GM23338 (cell line): ENCODE results near the gene TMA7B. TPM values are rescaled to one million over a fixed set of nuclear protein-coding genes. Genes with fewer than 3 reads are reported as not detected.

ENCODE experiments used
- ATAC-seq: fragments of 200-7000 bp; cut with Tn5 transposase; 3 replicates; pipeline ENCODE4 v1.9.1; 2020
- DNase-seq: peaks from one replicate; pipeline ENCODE4 v3.0.0-alpha.2; 2015; ENCODE audit warnings: low spot score
- H2AFZ ChIP-seq: fragments of 200-600 bp; sonication (generic); 2 replicates; pipeline ENCODE4 v1.8.0; 2016; ENCODE audit warnings: antibody characterized with exemption, mild to moderate bottlenecking, moderate library complexity
- H3F3A ChIP-seq: fragments of 200-600 bp; sonication (generic); replicated peaks from 2 replicates; pipeline ENCODE4 v1.8.0; 2017; ENCODE audit warnings: antibody characterized with exemption, mixed run types, low read depth
- H3K27ac ChIP-seq: fragments of 200-600 bp; sonication (generic); 2 replicates; pipeline ENCODE4 v1.6.1; 2016; ENCODE audit warnings: low read depth
- H3K27me3 ChIP-seq: fragments of 200-600 bp; sonication (generic); 2 replicates; pipeline ENCODE4 v1.8.0; 2016; ENCODE audit warnings: mild to moderate bottlenecking, mixed run types, moderate library complexity; ENCODE audit not compliant: insufficient read depth
- H3K36me3 ChIP-seq: fragments of 200-600 bp; sonication (generic); 2 replicates; pipeline ENCODE4 v1.8.0; 2016; ENCODE audit warnings: mild to moderate bottlenecking; ENCODE audit not compliant: insufficient read depth
- H3K4me1 ChIP-seq: fragments of 200-600 bp; sonication (generic); 2 replicates; pipeline ENCODE4 v1.8.0; 2016; ENCODE audit warnings: mild to moderate bottlenecking, moderate library complexity; ENCODE audit not compliant: insufficient read depth
- H3K4me2 ChIP-seq: fragments of 200-600 bp; sonication (generic); 2 replicates; pipeline ENCODE4 v1.7.1; 2017; ENCODE audit warnings: mixed run types
- H3K4me3 ChIP-seq: fragments of 200-600 bp; sonication (generic); 2 replicates; pipeline ENCODE4 v1.6.1; 2016; ENCODE audit warnings: mixed run types
- H3K79me2 ChIP-seq: fragments of 200-600 bp; sonication (generic); replicated peaks from 2 replicates; pipeline ENCODE4 v1.8.0; 2017; ENCODE audit warnings: mild to moderate bottlenecking; ENCODE audit not compliant: insufficient read depth
- H3K9me2 ChIP-seq: fragments of 200-600 bp; sonication (generic); 2 replicates; pipeline ENCODE4 v1.8.0; 2017; ENCODE audit not compliant: insufficient read depth
- H4K20me1 ChIP-seq: fragments of 200-600 bp; sonication (generic); replicated peaks from 2 replicates; pipeline ENCODE4 v1.8.0; 2017; ENCODE audit warnings: mild to moderate bottlenecking; ENCODE audit not compliant: insufficient read depth
- H3K27ac Mint-ChIP-seq: 2 replicates; pipeline ENCODE4 v1.8.0; 2020; ENCODE audit warnings: inconsistent platforms, mild to moderate bottlenecking, moderate library complexity, mixed read lengths
- H3K27me3 Mint-ChIP-seq: 3 replicates; pipeline ENCODE4 v1.8.0; 2022; ENCODE audit warnings: low read depth, mild to moderate bottlenecking, moderate library complexity, mixed read lengths, inconsistent platforms; ENCODE audit not compliant: insufficient read depth, poor library complexity
- H3K36me3 Mint-ChIP-seq: 3 replicates; pipeline ENCODE4 v1.8.0; 2021; ENCODE audit warnings: low read depth, mild to moderate bottlenecking, inconsistent platforms, moderate library complexity, mixed read lengths
- H3K4me1 Mint-ChIP-seq: 3 replicates; pipeline ENCODE4 v1.8.0; 2020; ENCODE audit warnings: mild to moderate bottlenecking, inconsistent platforms, mixed read lengths
- H3K4me3 Mint-ChIP-seq: 3 replicates; pipeline ENCODE4 v1.8.0; 2021; ENCODE audit warnings: moderate library complexity, mild to moderate bottlenecking, inconsistent platforms, mixed read lengths
- H3K9me3 Mint-ChIP-seq: 3 replicates; pipeline ENCODE4 v1.8.0; 2020; ENCODE audit warnings: moderate library complexity, mild to moderate bottlenecking, inconsistent platforms, mixed read lengths
- CREB1 ChIP-seq: fragments of 250-450 bp; sonication (Bioruptor Pico); IDR thresholded peaks from 2 replicates; pipeline ENCODE4 v1.5.0; 2020; ENCODE audit warnings: low read depth, mild to moderate bottlenecking, moderate library complexity
- EZH2 ChIP-seq: fragments of 200-600 bp; sonication (generic); IDR thresholded peaks from one replicate; pipeline ENCODE4 v1.8.0; 2017; ENCODE audit warnings: antibody characterized with exemption, mild to moderate bottlenecking, low read depth; ENCODE audit not compliant: unreplicated experiment
- EZH2phosphoT487 ChIP-seq: fragments of 200-600 bp; sonication (generic); IDR thresholded peaks from one replicate; pipeline ENCODE4 v1.8.1; 2018; ENCODE audit warnings: antibody characterized with exemption; ENCODE audit not compliant: unreplicated experiment
- JUNB ChIP-seq: IDR thresholded peaks from one replicate; pipeline ENCODE4 v1.6.1; 2016; ENCODE audit warnings: antibody characterized with exemption; ENCODE audit not compliant: unreplicated experiment
- NANOG ChIP-seq: IDR thresholded peaks from 2 replicates; pipeline ENCODE4 v1.6.1; 2016; ENCODE audit warnings: antibody characterized with exemption, borderline replicate concordance
- POLR2AphosphoS5 ChIP-seq: IDR thresholded peaks from 2 replicates; pipeline ENCODE4 v1.6.1; 2016; ENCODE audit warnings: antibody characterized with exemption, low read depth
- STAT1 ChIP-seq: IDR thresholded peaks from one replicate; pipeline ENCODE4 v1.6.1; 2016; ENCODE audit warnings: antibody characterized with exemption; ENCODE audit not compliant: unreplicated experiment
- ZNF114 ChIP-seq: fragments of 250-450 bp; sonication (Bioruptor Pico); IDR thresholded peaks from 2 replicates; pipeline ENCODE4 v1.5.0; 2020; ENCODE audit warnings: mild to moderate bottlenecking, moderate library complexity
- ZNF331 ChIP-seq: fragments of 250-450 bp; sonication (Bioruptor Pico); IDR thresholded peaks from 2 replicates; pipeline ENCODE4 v1.5.0; 2020; ENCODE audit warnings: low read depth, mild to moderate bottlenecking, moderate library complexity
- polyA plus RNA-seq: library from polyadenylated mRNA; unstranded; fragments of >200 nt; fragmentation: Nextera tagmentation; extraction: Ambion mirVana; gene quantifications from 2 replicates; pipeline ENCODE4 v1.2.1, GENCODE V29; 2016
- total RNA-seq: library from RNA; depleted of rRNA; stranded (reverse); fragments of >200 nt; shearing (Covaris generic); gene quantifications from 2 replicates; pipeline ENCODE4 v1.2.3, GENCODE V29; 2014
- TF ChIP-seq, protein P1 (sequence below): IDR thresholded peaks from one replicate; pipeline ENCODE4 v1.6.1; 2018; ENCODE audit warnings: antibody characterized with exemption; ENCODE audit not compliant: unreplicated experiment
- TF ChIP-seq, protein P2 (sequence below): fragments of 250-450 bp; sonication (Bioruptor Pico); IDR thresholded peaks from 2 replicates; pipeline ENCODE4 v1.5.0; 2020; ENCODE audit warnings: mild to moderate bottlenecking, moderate library complexity
- TF ChIP-seq, protein P3 (sequence below): IDR thresholded peaks from 2 replicates; pipeline ENCODE4 v1.6.1; 2016; ENCODE audit warnings: antibody characterized with exemption
- TF ChIP-seq, protein P4 (sequence below), 2 experiments: fragments of 200-600 bp in 1 of 2; sonication (generic) in 1 of 2; conservative IDR thresholded peaks; 2 replicates each; pipeline versions ENCODE4 v1.5.1 to v1.6.1; 2016 to 2017; ENCODE audit warnings: antibody characterized with exemption in 2 of 2, low read depth in 2 of 2, mild to moderate bottlenecking in 2 of 2, moderate library complexity in 1 of 2

Gene TMA7B
- total and polyA plus RNA-seq, 2 experiments from 2014 or later = not detected

DNA sequence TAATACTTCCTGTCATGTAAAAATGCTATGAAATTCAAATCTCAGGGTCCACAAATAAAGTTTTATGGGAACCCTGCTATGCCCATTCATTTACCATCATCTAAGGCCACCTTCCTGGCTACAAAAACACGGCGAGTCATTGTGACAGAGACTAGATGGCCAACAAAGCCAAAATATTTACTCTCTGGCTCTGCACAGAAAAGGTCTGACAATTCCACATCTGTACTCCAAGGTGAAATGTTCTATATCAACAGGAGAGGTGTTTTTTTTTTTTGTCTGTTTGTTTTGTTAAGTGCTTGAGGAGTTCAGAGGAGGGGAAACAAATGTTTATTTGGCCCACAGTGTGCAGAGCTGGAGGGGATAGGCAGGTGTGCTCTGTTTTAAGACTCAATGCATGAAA is 18.6 kb upstream of the TMA7B start:
- Mint-ChIP-seq H3K36me3 (no peaks in the 10 kb centered on the region), H3K27ac (peak overlapping the region; percentile 73), H3K4me3 (no peak overlapping the region), H3K27me3 (no peaks in the 10 kb centered on the region), H3K4me1 (peaks cover 61% of the 10 kb centered on the region), H3K9me3 (no peaks in the 10 kb centered on the region)
- TF ChIP-seq, protein P1, sequence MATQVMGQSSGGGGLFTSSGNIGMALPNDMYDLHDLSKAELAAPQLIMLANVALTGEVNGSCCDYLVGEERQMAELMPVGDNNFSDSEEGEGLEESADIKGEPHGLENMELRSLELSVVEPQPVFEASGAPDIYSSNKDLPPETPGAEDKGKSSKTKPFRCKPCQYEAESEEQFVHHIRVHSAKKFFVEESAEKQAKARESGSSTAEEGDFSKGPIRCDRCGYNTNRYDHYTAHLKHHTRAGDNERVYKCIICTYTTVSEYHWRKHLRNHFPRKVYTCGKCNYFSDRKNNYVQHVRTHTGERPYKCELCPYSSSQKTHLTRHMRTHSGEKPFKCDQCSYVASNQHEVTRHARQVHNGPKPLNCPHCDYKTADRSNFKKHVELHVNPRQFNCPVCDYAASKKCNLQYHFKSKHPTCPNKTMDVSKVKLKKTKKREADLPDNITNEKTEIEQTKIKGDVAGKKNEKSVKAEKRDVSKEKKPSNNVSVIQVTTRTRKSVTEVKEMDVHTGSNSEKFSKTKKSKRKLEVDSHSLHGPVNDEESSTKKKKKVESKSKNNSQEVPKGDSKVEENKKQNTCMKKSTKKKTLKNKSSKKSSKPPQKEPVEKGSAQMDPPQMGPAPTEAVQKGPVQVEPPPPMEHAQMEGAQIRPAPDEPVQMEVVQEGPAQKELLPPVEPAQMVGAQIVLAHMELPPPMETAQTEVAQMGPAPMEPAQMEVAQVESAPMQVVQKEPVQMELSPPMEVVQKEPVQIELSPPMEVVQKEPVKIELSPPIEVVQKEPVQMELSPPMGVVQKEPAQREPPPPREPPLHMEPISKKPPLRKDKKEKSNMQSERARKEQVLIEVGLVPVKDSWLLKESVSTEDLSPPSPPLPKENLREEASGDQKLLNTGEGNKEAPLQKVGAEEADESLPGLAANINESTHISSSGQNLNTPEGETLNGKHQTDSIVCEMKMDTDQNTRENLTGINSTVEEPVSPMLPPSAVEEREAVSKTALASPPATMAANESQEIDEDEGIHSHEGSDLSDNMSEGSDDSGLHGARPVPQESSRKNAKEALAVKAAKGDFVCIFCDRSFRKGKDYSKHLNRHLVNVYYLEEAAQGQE = no peak
- TF ChIP-seq CREB1 (CRISPR knock-in tag) = no peak
- TF ChIP-seq POLR2AphosphoS5 = no peak
- TF ChIP-seq, protein P2, sequence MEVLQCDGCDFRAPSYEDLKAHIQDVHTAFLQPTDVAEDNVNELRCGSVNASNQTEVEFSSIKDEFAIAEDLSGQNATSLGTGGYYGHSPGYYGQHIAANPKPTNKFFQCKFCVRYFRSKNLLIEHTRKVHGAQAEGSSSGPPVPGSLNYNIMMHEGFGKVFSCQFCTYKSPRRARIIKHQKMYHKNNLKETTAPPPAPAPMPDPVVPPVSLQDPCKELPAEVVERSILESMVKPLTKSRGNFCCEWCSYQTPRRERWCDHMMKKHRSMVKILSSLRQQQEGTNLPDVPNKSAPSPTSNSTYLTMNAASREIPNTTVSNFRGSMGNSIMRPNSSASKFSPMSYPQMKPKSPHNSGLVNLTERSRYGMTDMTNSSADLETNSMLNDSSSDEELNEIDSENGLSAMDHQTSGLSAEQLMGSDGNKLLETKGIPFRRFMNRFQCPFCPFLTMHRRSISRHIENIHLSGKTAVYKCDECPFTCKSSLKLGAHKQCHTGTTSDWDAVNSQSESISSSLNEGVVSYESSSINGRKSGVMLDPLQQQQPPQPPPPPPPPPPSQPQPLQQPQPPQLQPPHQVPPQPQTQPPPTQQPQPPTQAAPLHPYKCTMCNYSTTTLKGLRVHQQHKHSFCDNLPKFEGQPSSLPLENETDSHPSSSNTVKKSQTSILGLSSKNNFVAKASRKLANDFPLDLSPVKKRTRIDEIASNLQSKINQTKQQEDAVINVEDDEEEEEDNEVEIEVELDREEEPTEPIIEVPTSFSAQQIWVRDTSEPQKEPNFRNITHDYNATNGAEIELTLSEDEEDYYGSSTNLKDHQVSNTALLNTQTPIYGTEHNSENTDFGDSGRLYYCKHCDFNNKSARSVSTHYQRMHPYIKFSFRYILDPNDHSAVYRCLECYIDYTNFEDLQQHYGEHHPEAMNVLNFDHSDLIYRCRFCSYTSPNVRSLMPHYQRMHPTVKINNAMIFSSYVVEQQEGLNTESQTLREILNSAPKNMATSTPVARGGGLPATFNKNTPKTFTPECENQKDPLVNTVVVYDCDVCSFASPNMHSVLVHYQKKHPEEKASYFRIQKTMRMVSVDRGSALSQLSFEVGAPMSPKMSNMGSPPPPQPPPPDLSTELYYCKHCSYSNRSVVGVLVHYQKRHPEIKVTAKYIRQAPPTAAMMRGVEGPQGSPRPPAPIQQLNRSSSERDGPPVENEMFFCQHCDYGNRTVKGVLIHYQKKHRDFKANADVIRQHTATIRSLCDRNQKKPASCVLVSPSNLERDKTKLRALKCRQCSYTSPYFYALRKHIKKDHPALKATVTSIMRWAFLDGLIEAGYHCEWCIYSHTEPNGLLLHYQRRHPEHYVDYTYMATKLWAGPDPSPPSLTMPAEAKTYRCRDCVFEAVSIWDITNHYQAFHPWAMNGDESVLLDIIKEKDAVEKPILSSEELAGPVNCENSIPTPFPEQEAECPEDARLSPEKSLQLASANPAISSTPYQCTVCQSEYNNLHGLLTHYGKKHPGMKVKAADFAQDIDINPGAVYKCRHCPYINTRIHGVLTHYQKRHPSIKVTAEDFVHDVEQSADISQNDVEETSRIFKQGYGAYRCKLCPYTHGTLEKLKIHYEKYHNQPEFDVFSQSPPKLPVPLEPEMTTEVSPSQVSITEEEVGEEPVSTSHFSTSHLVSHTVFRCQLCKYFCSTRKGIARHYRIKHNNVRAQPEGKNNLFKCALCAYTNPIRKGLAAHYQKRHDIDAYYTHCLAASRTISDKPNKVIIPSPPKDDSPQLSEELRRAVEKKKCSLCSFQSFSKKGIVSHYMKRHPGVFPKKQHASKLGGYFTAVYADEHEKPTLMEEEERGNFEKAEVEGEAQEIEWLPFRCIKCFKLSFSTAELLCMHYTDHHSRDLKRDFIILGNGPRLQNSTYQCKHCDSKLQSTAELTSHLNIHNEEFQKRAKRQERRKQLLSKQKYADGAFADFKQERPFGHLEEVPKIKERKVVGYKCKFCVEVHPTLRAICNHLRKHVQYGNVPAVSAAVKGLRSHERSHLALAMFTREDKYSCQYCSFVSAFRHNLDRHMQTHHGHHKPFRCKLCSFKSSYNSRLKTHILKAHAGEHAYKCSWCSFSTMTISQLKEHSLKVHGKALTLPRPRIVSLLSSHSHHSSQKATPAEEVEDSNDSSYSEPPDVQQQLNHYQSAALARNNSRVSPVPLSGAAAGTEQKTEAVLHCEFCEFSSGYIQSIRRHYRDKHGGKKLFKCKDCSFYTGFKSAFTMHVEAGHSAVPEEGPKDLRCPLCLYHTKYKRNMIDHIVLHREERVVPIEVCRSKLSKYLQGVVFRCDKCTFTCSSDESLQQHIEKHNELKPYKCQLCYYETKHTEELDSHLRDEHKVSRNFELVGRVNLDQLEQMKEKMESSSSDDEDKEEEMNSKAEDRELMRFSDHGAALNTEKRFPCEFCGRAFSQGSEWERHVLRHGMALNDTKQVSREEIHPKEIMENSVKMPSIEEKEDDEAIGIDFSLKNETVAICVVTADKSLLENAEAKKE (CRISPR knock-in tag) = no peak
- TF ChIP-seq, protein P3, sequence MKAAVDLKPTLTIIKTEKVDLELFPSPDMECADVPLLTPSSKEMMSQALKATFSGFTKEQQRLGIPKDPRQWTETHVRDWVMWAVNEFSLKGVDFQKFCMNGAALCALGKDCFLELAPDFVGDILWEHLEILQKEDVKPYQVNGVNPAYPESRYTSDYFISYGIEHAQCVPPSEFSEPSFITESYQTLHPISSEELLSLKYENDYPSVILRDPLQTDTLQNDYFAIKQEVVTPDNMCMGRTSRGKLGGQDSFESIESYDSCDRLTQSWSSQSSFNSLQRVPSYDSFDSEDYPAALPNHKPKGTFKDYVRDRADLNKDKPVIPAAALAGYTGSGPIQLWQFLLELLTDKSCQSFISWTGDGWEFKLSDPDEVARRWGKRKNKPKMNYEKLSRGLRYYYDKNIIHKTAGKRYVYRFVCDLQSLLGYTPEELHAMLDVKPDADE = no peak
- TF ChIP-seq, protein P4, sequence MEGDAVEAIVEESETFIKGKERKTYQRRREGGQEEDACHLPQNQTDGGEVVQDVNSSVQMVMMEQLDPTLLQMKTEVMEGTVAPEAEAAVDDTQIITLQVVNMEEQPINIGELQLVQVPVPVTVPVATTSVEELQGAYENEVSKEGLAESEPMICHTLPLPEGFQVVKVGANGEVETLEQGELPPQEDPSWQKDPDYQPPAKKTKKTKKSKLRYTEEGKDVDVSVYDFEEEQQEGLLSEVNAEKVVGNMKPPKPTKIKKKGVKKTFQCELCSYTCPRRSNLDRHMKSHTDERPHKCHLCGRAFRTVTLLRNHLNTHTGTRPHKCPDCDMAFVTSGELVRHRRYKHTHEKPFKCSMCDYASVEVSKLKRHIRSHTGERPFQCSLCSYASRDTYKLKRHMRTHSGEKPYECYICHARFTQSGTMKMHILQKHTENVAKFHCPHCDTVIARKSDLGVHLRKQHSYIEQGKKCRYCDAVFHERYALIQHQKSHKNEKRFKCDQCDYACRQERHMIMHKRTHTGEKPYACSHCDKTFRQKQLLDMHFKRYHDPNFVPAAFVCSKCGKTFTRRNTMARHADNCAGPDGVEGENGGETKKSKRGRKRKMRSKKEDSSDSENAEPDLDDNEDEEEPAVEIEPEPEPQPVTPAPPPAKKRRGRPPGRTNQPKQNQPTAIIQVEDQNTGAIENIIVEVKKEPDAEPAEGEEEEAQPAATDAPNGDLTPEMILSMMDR (conservative IDR thresholded peaks at IDR 0.05; ENCODE audit: low read depth in 2 of 2) = no peak
- no peak for TF ChIP-seq ZNF114 (CRISPR knock-in tag)
- no peak for TF ChIP-seq EZH2
- TF ChIP-seq JUNB = no peak
- TF ChIP-seq STAT1 = no peak
- TF ChIP-seq EZH2phosphoT487 = no peak
- no peak for TF ChIP-seq NANOG
- no peak for TF ChIP-seq ZNF331 (CRISPR knock-in tag)
- no peak overlapping the region for H2AFZ ChIP-seq
- H3K4me1 ChIP-seq = peaks cover 63% of the 10 kb centered on the region
- H3K4me3 ChIP-seq = no peak overlapping the region
- no peaks in the 10 kb centered on the region for H3K27me3 ChIP-seq
- H3K4me2 ChIP-seq = peak overlapping the region; percentile 56
- peaks cover 5% of the 10 kb centered on the region; the same call in 1 of the 2 replicates for H3F3A ChIP-seq
- no peaks in the 10 kb centered on the region for H3K79me2 ChIP-seq
- H3K36me3 ChIP-seq = no peaks in the 10 kb centered on the region
- H4K20me1 ChIP-seq = no peaks in the 10 kb centered on the region
- H3K27ac ChIP-seq = peak overlapping the region; percentile 21; the same call in 1 of the 2 replicates
- H3K9me2 ChIP-seq = no peaks in the 10 kb centered on the region
- no peak for DNase-seq
- no peak for ATAC-seq
